Astrocyte (in vitro differentiated cells and primary cell): ENCODE measurements around the gene SUPT20HL2.

ENCODE experiments used
- CTCF ChIP-seq: IDR thresholded peaks from 2 replicates; pipeline ENCODE4 v1.5.1; 2011; ENCODE audit warnings: low read depth, mild to moderate bottlenecking, inconsistent platforms, low read length, moderate library complexity; ENCODE audit not compliant: insufficient read depth
- EZH2 ChIP-seq: IDR thresholded peaks from 2 replicates; pipeline ENCODE4 v1.6.1; 2012; ENCODE audit warnings: mild to moderate bottlenecking, low read length, inconsistent platforms; ENCODE audit not compliant: insufficient read depth

GRCh38 chrX:24314019-24314635, at the start of gene SUPT20HL2:
- TF ChIP-seq CTCF = no peak
- TF ChIP-seq EZH2 = no peak
